NCI-H345 treated with DMSO at 0.1 percent for 48 hours (cell line): ENCODE results near the gene MAB21L4.

ENCODE experiments used
- DNase-seq: peaks from one replicate; lab custom pipeline; 2025; ENCODE audit not compliant: unreplicated experiment; lab: John Stamatoyannopoulos, UW

MAB21L4 gene

GRCh38 chr2:240913810-240914644 is 18.1 kb upstream of the MAB21L4 start:
- DNase-seq, result peak; percentile 40

GRCh38 chr2:240912878-240913809 is 17.2 kb upstream of the MAB21L4 start:
- no peak for DNase-seq

GRCh38 chr2:240911641-240912265 is 15.8 kb upstream of the MAB21L4 start:
- no peak for DNase-seq

- DNase-seq, result no peak
These were observed 13.4 kb upstream of the MAB21L4 start for GRCh38 chr2:240909216-240909974.

- no peak for DNase-seq
These were observed 11.1 kb upstream of the MAB21L4 start for GRCh38 chr2:240906911-240907590.

GRCh38 chr2:240906141-240906910 is 10.4 kb upstream of the MAB21L4 start, which contains the start of gene CROCC2:
Gene CROCC2 (plus strand): TSS chr2:240906336. CDS start chr2:240906514, 178 bp downstream.
- no peak for DNase-seq

GRCh38 chr2:240905176-240905781 is 9.3 kb upstream of the MAB21L4 start:
- peak; percentile 40 for DNase-seq

GRCh38 chr2:240904216-240905175 is 8.5 kb upstream of the MAB21L4 start:
- no peak for DNase-seq

- DNase-seq, result no peak
These were observed 7.5 kb upstream of the MAB21L4 start for GRCh38 chr2:240903191-240904060.

GRCh38 chr2:240902615-240903041 is 6.7 kb upstream of the MAB21L4 start:
- no peak for DNase-seq

GRCh38 chr2:240901986-240902614 is 6.1 kb upstream of the MAB21L4 start:
- no peak for DNase-seq

GRCh38 chr2:240900141-240900860 is 4.3 kb upstream of the MAB21L4 start:
- DNase-seq, result no peak

- no peak for DNase-seq
These were observed 3.5 kb upstream of the MAB21L4 start for GRCh38 chr2:240899468-240899865.

GRCh38 chr2:240898731-240899467 is 2.9 kb upstream of the MAB21L4 start:
- DNase-seq, result no peak
